ENCODE data around the gene IQSEC2. TPM values are rescaled to one million over a fixed set of nuclear protein-coding genes. Genes with fewer than 3 reads are reported as not detected.

Gene IQSEC2
- total RNA-seq, 1 experiment from 2014 or later = 19.8 TPM

- Mint-ChIP-seq H3K27ac (ENCODE audit: low read depth, unreplicated experiment) (no peak overlapping the region), H3K4me1 (ENCODE audit: insufficient read depth, unreplicated experiment) (peaks cover 30% of the 10 kb centered on the region), H3K4me3 (ENCODE audit: unreplicated experiment) (no peak overlapping the region), H3K36me3 (ENCODE audit: insufficient read depth, unreplicated experiment) (peaks cover 15% of the 10 kb centered on the region), H3K9me3 (ENCODE audit: unreplicated experiment) (no peaks in the 10 kb centered on the region), H3K27me3 (ENCODE audit: insufficient read depth, unreplicated experiment) (peaks cover 50% of the 10 kb centered on the region)
- POLR2A ChIA-PET = no interaction called here
- no peak for DNase-seq (ENCODE audit: unreplicated experiment)
- BruUV-seq (replicated peaks) = no TSS peak
- TF ChIP-seq CTCF (IDR thresholded peaks at IDR 0.05; ENCODE audit: unreplicated experiment) = no peak
- CTCF ChIA-PET = interaction anchor here (0.7 to 1.4 kb wide), 2 partner anchors 23 to 51 kb away, joined by 3 read pairs; no protein-coding TSS in a partner anchor
- intact Hi-C loops (cut with micrococcal nuclease) = no loop called here
Observed at GRCh38 chrX:53261355-53261972, 19.9 kb downstream of the IQSEC2 start.

GRCh38 chrX:53260836-53261235 lies 20.5 kb downstream of the IQSEC2 start:
- Mint-ChIP-seq H3K4me1 (ENCODE audit: insufficient read depth, unreplicated experiment) (peaks cover 24% of the 10 kb centered on the region), H3K27ac (ENCODE audit: low read depth, unreplicated experiment) (no peak overlapping the region), H3K9me3 (ENCODE audit: unreplicated experiment) (no peaks in the 10 kb centered on the region), H3K27me3 (ENCODE audit: insufficient read depth, unreplicated experiment) (peaks cover 50% of the 10 kb centered on the region), H3K4me3 (ENCODE audit: unreplicated experiment) (no peak overlapping the region), H3K36me3 (ENCODE audit: insufficient read depth, unreplicated experiment) (peaks cover 15% of the 10 kb centered on the region)
- POLR2A ChIA-PET = no interaction called here
- intact Hi-C loops (cut with micrococcal nuclease) = no loop called here
- BruUV-seq (replicated peaks) = no TSS peak
- CTCF ChIA-PET = interaction anchor here (0.7 kb wide), 1 partner anchor 24 kb away, joined by 3 read pairs; no protein-coding TSS in a partner anchor
- DNase-seq (ENCODE audit: unreplicated experiment) = no peak
- TF ChIP-seq CTCF (IDR thresholded peaks at IDR 0.05; ENCODE audit: unreplicated experiment) = no peak

- Mint-ChIP-seq H3K27ac (ENCODE audit: low read depth, unreplicated experiment) (no peak overlapping the region), H3K4me3 (ENCODE audit: unreplicated experiment) (no peak overlapping the region), H3K36me3 (ENCODE audit: insufficient read depth, unreplicated experiment) (peaks cover 11% of the 10 kb centered on the region), H3K4me1 (ENCODE audit: insufficient read depth, unreplicated experiment) (peaks cover 7% of the 10 kb centered on the region), H3K27me3 (ENCODE audit: insufficient read depth, unreplicated experiment) (peaks cover 58% of the 10 kb centered on the region), H3K9me3 (ENCODE audit: unreplicated experiment) (no peaks in the 10 kb centered on the region)
- intact Hi-C loops (cut with micrococcal nuclease) = no loop called here
- DNase-seq (ENCODE audit: unreplicated experiment) = no peak
- POLR2A ChIA-PET = interaction anchor here (0.9 kb wide), 1 partner anchor 11 kb away, joined by 3 read pairs; no protein-coding TSS in a partner anchor
- no TSS peak for BruUV-seq (replicated peaks)
- CTCF ChIA-PET = interaction anchor here (0.9 to 3.2 kb wide), 6 partner anchors 10 to 224 kb away, joined by 4 to 12 read pairs (median 4); no protein-coding TSS in a partner anchor
- TF ChIP-seq CTCF (IDR thresholded peaks at IDR 0.05; ENCODE audit: unreplicated experiment) = no peak
Observed at GRCh38 chrX:53257670-53258423, 23.5 kb downstream of the IQSEC2 start.

GRCh38 chrX:53257166-53257565 lies 24.2 kb downstream of the IQSEC2 start:
- no peak for TF ChIP-seq CTCF (IDR thresholded peaks at IDR 0.05; ENCODE audit: unreplicated experiment)
- ChIA-PET CTCF (interaction anchor here (0.7 to 3.2 kb wide), 3 partner anchors 27 to 185 kb away, joined by 3 to 12 read pairs (median 5); no protein-coding TSS in a partner anchor), POLR2A (interaction anchor here (0.9 kb wide), 1 partner anchor 10 kb away, joined by 3 read pairs; no protein-coding TSS in a partner anchor)
- peaks cover 7% of the 10 kb centered on the region for H3K4me1 Mint-ChIP-seq (ENCODE audit: insufficient read depth, unreplicated experiment)
- no peak for DNase-seq (ENCODE audit: unreplicated experiment)
- H3K27me3 Mint-ChIP-seq (ENCODE audit: insufficient read depth, unreplicated experiment) = peaks cover 58% of the 10 kb centered on the region
- peaks cover 13% of the 10 kb centered on the region for H3K36me3 Mint-ChIP-seq (ENCODE audit: insufficient read depth, unreplicated experiment)
- H3K9me3 Mint-ChIP-seq (ENCODE audit: unreplicated experiment) = no peaks in the 10 kb centered on the region
- no peak overlapping the region for H3K4me3 Mint-ChIP-seq (ENCODE audit: unreplicated experiment)
- BruUV-seq (replicated peaks) = no TSS peak
- no peak overlapping the region for H3K27ac Mint-ChIP-seq (ENCODE audit: low read depth, unreplicated experiment)
- intact Hi-C loops (cut with micrococcal nuclease) = no loop called here

Data from MCF 10A (cell line).